ENCODE data around the gene SCNN1B. TPM values are rescaled to one million over a fixed set of nuclear protein-coding genes. Genes with fewer than 3 reads are reported as not detected.

The SCNN1B gene
- total and polyA plus RNA-seq, 2 of the 13 experiments (the other 11 are each of a cell fraction or from before 2014, with no cell fraction given): not detected

- TF ChIP-seq, protein P1, sequence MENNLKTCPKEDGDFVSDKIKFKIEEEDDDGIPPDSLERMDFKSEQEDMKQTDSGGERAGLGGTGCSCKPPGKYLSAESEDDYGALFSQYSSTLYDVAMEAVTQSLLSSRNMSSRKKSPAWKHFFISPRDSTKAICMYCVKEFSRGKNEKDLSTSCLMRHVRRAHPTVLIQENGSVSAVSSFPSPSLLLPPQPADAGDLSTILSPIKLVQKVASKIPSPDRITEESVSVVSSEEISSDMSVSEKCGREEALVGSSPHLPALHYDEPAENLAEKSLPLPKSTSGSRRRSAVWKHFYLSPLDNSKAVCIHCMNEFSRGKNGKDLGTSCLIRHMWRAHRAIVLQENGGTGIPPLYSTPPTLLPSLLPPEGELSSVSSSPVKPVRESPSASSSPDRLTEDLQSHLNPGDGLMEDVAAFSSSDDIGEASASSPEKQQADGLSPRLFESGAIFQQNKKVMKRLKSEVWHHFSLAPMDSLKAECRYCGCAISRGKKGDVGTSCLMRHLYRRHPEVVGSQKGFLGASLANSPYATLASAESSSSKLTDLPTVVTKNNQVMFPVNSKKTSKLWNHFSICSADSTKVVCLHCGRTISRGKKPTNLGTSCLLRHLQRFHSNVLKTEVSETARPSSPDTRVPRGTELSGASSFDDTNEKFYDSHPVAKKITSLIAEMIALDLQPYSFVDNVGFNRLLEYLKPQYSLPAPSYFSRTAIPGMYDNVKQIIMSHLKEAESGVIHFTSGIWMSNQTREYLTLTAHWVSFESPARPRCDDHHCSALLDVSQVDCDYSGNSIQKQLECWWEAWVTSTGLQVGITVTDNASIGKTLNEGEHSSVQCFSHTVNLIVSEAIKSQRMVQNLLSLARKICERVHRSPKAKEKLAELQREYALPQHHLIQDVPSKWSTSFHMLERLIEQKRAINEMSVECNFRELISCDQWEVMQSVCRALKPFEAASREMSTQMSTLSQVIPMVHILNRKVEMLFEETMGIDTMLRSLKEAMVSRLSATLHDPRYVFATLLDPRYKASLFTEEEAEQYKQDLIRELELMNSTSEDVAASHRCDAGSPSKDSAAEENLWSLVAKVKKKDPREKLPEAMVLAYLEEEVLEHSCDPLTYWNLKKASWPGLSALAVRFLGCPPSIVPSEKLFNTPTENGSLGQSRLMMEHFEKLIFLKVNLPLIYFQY (CRISPR knock-in tag; IDR thresholded peaks at IDR 0.05; ENCODE audit: borderline replicate concordance): no peak
- TF ChIP-seq SATB2 (CRISPR knock-in tag; IDR thresholded peaks at IDR 0.05) (no peak), NFRKB (IDR thresholded peaks at IDR 0.05) (0 out of 2 replicates have a peak, but pooled peaks have one; percentile 26), ZBTB43 (CRISPR knock-in tag; conservative IDR thresholded peaks at IDR 0.05) (no peak), RFXAP (CRISPR knock-in tag; IDR thresholded peaks at IDR 0.05; ENCODE audit: borderline replicate concordance) (no peak), ZNF577 (CRISPR knock-in tag; IDR thresholded peaks at IDR 0.05; ENCODE audit: borderline replicate concordance, low read depth) (no peak), HES4 (CRISPR knock-in tag; IDR thresholded peaks at IDR 0.05; ENCODE audit: borderline replicate concordance) (no peak), HINFP (CRISPR knock-in tag; IDR thresholded peaks at IDR 0.05; ENCODE audit: low read depth) (no peak), YEATS4 (CRISPR knock-in tag; IDR thresholded peaks at IDR 0.05; ENCODE audit: borderline replicate concordance) (no peak), THAP11 (CRISPR knock-in tag; IDR thresholded peaks at IDR 0.05) (no peak), IKZF1 (IDR thresholded peaks at IDR 0.05) (0 out of 2 replicates have a peak, but pooled peaks have one; percentile 67), ZNF556 (CRISPR knock-in tag; IDR thresholded peaks at IDR 0.05; ENCODE audit: borderline replicate concordance) (no peak), FOXK1 (CRISPR knock-in tag; IDR thresholded peaks at IDR 0.05; ENCODE audit: borderline replicate concordance, low read depth) (no peak), ZNF710 (CRISPR knock-in tag; IDR thresholded peaks at IDR 0.05; ENCODE audit: borderline replicate concordance) (no peak), MTA1 (CRISPR knock-in tag; IDR thresholded peaks at IDR 0.05; ENCODE audit: borderline replicate concordance) (no peak), ZNF780A (CRISPR knock-in tag; IDR thresholded peaks at IDR 0.05) (no peak)
- TF ChIP-seq, protein P2, sequence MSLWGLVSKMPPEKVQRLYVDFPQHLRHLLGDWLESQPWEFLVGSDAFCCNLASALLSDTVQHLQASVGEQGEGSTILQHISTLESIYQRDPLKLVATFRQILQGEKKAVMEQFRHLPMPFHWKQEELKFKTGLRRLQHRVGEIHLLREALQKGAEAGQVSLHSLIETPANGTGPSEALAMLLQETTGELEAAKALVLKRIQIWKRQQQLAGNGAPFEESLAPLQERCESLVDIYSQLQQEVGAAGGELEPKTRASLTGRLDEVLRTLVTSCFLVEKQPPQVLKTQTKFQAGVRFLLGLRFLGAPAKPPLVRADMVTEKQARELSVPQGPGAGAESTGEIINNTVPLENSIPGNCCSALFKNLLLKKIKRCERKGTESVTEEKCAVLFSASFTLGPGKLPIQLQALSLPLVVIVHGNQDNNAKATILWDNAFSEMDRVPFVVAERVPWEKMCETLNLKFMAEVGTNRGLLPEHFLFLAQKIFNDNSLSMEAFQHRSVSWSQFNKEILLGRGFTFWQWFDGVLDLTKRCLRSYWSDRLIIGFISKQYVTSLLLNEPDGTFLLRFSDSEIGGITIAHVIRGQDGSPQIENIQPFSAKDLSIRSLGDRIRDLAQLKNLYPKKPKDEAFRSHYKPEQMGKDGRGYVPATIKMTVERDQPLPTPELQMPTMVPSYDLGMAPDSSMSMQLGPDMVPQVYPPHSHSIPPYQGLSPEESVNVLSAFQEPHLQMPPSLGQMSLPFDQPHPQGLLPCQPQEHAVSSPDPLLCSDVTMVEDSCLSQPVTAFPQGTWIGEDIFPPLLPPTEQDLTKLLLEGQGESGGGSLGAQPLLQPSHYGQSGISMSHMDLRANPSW (CRISPR knock-in tag; IDR thresholded peaks at IDR 0.05; ENCODE audit: borderline replicate concordance): no peak
Observed at GRCh38 chr16:23378921-23379320, 76.8 kb downstream of the SCNN1B start (continued).

Measured in HepG2 (cell line).